ENCODE measurements around the gene ABCD1. TPM values are rescaled to one million over a fixed set of nuclear protein-coding genes. Genes with fewer than 3 reads are reported as not detected.

Gene ABCD1
- total RNA-seq, 1 donor from 2014 or later, result 7.7 TPM

Other genes with a start within 250 kb of the ABCD1 start
- not detected in 2 replicates for gene BGN, start 229.9 kb upstream of the ABCD1 start, total RNA-seq
- not detected in 2 replicates for gene ATP2B3, start 207.2 kb upstream of the ABCD1 start, total RNA-seq
- 27.3 and 28.7 TPM in 2 replicates for gene CCNQ, start 125.7 kb upstream of the ABCD1 start, total RNA-seq
- 0.19 and 0.24 TPM in 2 replicates for gene DUSP9, start 77.7 kb upstream of the ABCD1 start, total RNA-seq
- gene PNCK, start 51.0 kb upstream of the ABCD1 start, total RNA-seq, result 0.36 and 0.84 TPM in 2 replicates
- 3.5 TPM in 2 replicates for gene SLC6A8, start 36.9 kb upstream of the ABCD1 start, total RNA-seq
- 154 and 157 TPM in 2 replicates for gene BCAP31, start 469 bp upstream of the ABCD1 start, total RNA-seq
- gene PLXNB3, start 39.4 kb downstream of the ABCD1 start, total RNA-seq, result 0.43 and 0.49 TPM in 2 replicates
- gene SRPK3, start 56.2 kb downstream of the ABCD1 start, total RNA-seq, result not detected in 2 replicates
- gene IDH3G, start 69.5 kb downstream of the ABCD1 start, total RNA-seq, result 70.2 and 78.8 TPM in 2 replicates
- 265 and 277 TPM in 2 replicates for gene SSR4, start 69.8 kb downstream of the ABCD1 start, total RNA-seq
- gene PDZD4, start 105.7 kb downstream of the ABCD1 start, total RNA-seq, result 0.26 and 0.58 TPM in 2 replicates
- gene L1CAM, start 161.3 kb downstream of the ABCD1 start, total RNA-seq, result 1.3 and 1.6 TPM in 2 replicates
- gene AVPR2, start 179.8 kb downstream of the ABCD1 start, total RNA-seq, result not detected in 2 replicates
- 135 and 137 TPM in 2 replicates for gene ARHGAP4, start 201.4 kb downstream of the ABCD1 start, total RNA-seq
- 153 and 168 TPM in 2 replicates for gene NAA10, start 210.2 kb downstream of the ABCD1 start, total RNA-seq
- gene RENBP, start 219.8 kb downstream of the ABCD1 start, total RNA-seq, result 13.7 and 15.1 TPM in 2 replicates
- 107 and 109 TPM in 2 replicates for gene HCFC1, start 247.0 kb downstream of the ABCD1 start, total RNA-seq
- gene TMEM187, start 247.9 kb downstream of the ABCD1 start, total RNA-seq, result 2.4 and 3.8 TPM in 2 replicates

All from activated CD4-positive, alpha-beta T cell treated with anti-CD3 and anti-CD28 coated beads, Interleukin-2, amount 10 ng/mL, durations not matched to agents 24 days and 14 days (primary cell).